HG02798 (cell line): ENCODE data around the gene MC1R.

Experiments
- ATAC-seq: cut with Tn5 transposase; IDR thresholded peaks from one replicate; pipeline ENCODE4 v1.9.1; 2021; ENCODE audit warnings: mild to moderate bottlenecking; ENCODE audit not compliant: unreplicated experiment, poor library complexity

The MC1R gene

DNA sequence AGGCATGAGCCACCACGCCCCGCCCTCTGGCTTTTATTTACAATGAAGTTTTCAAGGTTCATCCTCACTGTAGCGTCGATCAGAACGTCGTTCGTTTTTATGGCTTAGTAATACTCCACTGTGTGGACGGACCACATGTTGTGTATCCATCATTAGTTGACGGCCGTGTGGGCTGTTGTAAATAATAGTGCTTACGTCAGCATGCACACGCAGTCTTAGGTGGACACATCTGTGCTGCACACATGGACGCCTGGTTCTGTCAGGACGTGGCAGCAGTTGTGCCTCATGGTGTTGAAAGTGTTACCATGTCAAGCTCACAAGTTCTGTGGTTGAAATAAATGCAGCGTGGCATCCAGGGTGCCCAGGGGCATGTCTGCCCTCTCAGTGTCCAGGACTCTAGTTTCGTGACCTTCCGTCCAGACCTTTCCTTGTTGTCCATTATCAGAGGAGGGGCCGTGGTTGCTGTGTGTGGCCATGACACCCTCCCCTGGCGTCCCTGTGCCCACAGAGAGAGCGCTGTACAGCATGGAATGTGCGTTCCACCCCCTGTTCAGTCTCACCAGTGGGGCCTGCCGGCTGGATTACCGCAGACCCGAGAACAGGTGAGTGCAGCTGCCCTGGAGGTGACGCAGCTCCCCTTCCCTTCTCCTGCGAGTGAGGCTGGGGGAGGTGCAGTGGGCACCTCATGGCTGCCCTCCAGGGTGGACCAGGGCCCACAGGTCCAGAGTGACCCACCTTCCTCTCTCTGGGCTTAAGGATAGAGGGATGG lies 23.0 kb upstream of the MC1R start:
- no peak for ATAC-seq

GRCh38 chr16:89897204-89897603 lies 21.5 kb upstream of the MC1R start:
- ATAC-seq, result no peak

GRCh38 chr16:89898201-89898967 lies 20.3 kb upstream of the MC1R start:
- no peak for ATAC-seq

GRCh38 chr16:89899879-89900481 lies 18.7 kb upstream of the MC1R start:
- ATAC-seq, result no peak

- ATAC-seq, result no peak
Observed at GRCh38 chr16:89900885-89901284, 17.8 kb upstream of the MC1R start.

- ATAC-seq, result no peak
Observed at GRCh38 chr16:89902980-89903379, 15.7 kb upstream of the MC1R start.

DNA sequence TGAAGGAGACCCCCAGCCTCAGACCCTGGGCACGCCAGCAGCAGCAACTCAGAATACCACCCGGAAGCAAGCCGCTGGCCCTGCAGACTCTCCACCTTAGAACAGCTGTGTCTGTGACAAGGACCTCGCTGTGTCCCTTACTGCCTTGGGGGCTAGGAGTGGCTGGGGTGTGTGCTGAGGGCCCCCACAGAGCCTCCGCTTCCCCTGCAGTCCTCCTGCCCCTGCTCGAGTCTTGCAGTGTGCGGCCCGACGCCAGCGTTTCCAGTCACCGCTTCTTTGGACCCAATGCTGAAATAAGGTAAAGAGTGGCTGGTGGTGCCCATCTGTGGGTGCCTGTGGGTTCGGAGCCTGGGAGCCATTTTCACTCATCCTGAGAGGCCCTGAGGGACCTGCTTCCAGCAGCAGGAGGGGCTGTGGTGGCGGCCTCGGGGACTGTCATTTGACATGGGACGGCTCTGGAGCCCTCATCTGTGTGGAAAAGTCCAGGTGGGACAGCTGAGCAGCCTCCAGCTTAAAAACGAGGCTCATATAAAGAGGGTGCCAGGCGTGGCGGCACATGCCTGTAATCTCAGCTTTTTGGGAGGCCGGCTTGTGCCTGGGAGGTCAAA lies 14.7 kb upstream of the MC1R start:
- no peak for ATAC-seq

DNA sequence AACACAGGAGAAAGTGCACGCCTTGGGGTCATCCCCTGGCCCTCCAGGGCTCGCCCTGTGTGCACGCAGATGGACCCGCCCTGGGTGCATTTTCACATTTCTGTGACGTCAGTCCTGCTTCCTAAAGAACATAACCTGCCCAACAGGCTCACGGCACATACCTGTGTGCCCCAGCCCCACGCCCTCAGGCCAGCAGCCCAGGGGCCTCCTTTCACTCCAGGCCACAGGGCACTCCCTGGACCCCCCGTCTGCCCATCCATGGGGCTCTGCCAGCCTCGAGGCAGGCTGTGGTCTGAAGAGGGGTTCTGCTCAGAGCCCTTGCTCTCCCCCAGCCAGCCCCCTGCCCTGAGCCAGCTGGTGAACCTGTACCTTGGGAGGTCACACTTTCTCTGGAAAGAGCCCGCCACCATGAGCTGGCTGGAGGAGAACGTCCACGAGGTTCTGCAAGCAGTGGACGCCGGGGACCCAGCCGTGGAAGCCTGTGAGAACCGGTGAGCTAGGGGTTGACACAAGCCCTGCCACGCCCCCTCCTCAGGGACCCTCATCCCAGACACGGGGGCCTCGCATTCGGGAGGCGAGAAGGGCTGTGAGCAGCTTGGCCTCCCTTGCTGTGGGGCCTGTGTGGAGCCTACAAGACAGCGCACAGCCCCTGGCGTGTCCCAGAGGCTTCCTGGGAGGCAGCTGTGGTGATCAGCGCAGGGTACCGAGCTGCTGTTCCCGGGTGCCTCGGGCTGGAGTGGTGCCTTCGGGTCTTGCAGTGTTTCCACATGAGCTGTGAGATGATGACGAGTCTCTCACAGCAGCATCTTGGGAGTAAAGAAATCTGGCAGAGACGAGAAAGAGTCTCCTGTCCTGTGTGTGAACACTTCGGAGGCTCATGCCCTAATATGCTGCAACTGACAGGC lies 13.8 kb upstream of the MC1R start:
- no peak for ATAC-seq

DNA sequence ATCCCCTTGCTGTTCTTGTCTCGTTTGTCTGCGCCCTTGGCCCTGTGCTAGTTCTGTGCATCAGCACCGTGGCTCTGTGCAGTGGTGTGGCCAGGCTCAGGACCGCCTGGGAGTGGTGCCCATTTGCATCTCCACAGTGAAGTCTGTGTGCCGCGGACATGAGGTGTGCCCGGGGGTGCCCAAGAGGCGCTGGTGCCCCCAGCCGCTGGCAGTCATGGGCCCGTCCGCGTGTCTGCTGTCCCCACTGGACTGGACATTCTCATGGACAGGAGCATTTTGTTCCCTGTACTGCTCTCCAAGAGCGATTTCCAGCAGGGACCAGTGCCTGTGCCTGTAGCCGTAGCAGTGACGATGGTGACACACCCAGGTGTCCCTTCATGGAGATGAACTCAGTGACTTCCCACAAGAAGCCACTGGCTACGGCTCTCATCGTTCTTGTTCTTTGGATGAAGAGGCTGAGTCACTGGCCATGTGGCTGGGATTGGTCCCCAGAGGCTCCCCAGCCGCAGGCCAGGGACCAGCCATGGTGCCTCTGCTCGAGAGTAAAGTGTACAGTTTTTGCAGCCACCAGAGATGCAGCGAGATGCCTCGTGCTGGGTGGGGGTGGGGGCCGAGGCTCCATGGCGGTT lies 13.0 kb upstream of the MC1R start:
- no peak for ATAC-seq

DNA sequence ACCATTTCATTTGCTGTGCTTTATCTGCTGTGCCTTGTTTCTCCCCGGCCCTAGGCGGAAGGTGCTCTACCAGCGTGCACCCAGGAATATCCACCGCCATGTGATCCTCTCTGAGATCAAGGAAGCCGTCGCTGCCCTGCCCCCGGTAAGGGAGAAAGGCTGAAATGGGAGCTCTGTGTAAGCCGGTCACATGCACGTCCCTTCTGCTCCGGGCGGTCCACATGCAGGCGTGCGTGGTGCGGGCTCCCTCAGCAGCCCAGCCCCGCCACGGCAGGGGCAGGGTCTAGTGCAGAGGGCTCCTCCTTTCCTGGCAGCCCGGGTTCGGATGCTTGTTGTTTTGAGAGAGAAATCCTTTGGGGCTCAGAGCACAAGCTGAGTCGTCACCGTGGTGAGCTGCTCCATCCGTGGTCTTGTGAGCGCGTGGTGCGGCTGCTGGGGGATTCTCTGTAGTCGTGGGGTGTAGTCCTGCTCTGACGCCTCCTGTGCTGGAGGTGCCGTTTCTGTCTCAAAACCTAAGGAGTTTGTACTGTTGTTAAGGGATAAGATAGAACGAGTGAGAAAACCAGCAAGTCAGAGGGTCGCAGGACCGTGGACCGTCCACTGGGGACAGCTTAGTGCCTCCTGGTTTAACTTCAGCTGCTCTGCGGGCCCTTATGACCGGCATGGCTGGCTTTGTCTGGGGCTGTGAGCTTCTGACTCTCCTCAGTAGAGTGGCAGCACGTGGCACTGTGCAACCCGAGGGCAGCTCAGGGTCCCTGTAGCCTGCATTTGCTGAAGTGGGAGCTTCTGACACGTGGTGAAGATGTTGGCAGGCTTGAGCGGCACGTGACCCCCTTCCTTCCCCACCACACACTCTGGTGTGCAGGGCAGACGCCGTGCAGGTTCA lies 12.3 kb upstream of the MC1R start:
- ATAC-seq, result no peak

DNA sequence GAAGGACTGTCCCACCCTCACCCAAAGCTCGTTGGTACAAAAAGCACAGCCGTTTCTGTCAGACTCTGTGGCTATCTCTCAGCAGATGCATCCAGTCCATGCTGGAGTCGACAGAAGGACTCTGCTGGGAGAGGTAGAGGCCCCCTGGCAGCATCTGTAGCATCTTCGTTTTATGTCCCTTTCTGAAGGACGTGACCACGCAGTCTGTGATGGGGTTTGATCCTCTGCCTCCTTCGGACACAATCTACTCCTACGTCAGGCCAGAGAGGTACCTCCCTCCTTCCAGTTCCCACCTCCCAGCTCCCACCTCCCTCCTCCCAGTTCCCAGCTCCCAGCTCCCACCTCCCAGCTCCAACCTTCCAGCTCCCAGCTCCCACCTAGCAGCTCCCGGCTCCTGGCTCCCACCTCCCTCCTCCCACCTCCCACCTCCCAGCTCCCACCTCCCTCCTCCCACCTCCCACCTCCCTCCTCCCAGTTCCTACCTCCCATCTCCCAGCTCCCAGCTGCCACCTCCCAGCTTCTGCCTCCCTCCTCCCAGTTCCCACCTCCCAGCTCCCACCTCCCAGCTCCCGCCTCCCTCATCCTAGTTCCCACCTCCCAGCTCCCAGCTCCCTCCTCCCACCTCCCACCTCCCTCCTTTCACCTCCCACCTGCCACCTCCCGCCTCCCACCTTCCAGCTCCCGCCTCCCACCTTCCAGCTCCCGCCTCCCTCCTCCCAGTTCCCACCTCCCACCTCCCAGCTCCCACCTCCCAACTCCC lies 11.4 kb upstream of the MC1R start:
- no peak for ATAC-seq

- ATAC-seq, result no peak
Observed at GRCh38 chr16:89908236-89908635, 10.4 kb upstream of the MC1R start.

DNA sequence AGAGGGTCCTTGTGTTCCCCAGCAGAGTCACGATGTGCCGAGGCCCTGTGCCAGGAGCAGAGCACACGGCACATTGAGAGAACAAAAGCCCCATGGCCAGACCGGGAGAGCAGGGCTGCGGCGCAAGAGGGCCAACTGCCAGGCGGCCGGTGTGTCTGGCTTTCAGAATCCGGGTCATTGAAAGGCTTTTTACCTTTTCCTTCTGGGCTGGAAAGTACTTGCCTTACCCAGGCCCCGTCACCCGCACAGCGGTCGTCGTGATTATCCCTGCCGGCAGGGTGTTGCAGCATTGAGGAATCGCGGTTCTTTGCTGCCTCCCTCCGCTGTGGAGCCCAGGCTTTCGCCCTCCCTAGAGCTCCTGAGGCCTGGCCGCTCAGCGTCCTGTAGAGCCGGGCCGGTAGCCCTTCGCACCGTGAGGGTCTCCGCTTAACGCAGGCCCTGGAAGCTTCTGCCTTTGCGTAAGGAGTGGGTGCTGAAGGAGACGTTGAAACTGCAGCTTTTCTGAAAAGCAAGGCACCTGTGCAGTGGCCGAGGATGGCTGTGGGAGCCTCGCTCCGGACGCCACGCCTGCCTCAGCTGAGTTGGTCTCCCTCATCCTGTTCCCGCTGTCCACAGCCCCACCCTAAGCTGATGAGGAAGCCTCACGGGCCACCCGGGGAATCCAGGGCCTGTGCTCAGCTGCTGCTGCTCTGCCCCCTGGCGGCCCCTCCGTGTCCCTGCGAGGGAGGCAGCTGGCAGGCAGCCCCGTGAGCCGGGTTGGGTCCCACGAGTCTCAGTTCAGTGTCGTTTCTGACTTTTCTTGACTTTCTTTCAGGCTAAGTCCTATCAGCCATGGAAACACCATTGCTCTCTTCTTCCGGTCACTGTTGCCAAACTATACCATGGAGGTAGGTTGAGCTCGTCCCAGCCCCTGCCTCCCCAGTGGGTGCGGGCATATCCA lies 8.6 kb upstream of the MC1R start:
- ATAC-seq, result no peak

DNA sequence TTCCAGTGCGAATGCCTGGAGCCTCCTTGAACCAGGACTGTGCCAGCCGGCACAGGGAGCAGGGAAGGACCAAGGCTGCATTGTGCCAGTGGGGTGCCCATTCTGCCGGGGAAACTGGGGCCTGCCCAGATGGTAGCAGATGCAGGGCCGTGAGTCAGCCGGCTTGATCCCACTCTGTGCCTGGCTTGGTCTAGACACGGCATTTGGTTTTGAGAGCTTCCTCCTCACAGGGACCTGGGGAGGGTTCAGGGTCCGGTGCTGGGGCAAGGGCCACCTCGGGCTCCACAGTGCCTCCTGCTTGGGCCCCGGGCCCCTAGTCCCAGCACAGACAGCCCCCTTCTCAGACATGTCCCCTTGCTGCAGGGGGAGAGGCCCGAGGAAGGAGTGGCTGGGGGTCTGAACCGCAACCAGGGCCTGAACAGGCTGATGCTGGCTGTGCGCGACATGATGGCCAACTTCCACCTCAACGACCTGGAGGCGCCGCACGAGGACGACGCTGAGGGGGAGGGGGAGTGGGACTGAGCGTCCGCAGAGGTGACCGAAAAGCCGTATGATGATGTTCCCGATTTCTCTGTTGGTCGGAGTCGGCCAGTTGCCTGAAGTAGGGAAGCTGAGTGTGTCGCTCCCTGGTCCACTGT lies 7.8 kb upstream of the MC1R start:
- ATAC-seq, result no peak

DNA sequence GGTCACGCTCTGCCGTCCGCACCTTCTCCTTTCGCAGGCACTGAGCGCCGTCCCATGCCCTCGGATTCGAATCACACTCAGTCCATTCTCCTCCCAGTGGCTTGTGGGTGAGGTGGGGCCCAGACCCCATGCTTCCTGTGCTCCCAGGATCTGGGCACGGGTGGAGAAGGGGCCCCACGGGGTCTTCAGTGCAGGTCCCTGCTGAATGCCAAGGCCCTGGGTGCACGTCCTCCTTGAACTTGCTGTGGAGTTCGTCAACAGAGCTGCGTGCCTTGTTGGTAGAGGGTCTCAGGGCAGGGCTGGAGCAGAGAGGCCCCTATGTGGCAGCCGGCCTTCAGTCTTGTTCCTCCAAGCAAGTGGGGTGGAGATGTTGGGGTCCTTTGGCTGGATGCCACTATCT lies 7.3 kb upstream of the MC1R start:
- ATAC-seq, result no peak

GRCh38 chr16:89912143-89912542 lies 6.5 kb upstream of the MC1R start:
- no peak for ATAC-seq
